GM21786 (cell line): ENCODE data around the gene TBXA2R.
"Not testable (repeated sequence)": the region's sequence is repeated elsewhere in the genome, so short reads cannot be mapped to it uniquely, and the experiment has no call there.

Experiments
- ATAC-seq: cut with Tn5 transposase; IDR thresholded peaks from one replicate; pipeline ENCODE4 v1.9.1; 2021; ENCODE audit not compliant: unreplicated experiment

Gene TBXA2R

DNA sequence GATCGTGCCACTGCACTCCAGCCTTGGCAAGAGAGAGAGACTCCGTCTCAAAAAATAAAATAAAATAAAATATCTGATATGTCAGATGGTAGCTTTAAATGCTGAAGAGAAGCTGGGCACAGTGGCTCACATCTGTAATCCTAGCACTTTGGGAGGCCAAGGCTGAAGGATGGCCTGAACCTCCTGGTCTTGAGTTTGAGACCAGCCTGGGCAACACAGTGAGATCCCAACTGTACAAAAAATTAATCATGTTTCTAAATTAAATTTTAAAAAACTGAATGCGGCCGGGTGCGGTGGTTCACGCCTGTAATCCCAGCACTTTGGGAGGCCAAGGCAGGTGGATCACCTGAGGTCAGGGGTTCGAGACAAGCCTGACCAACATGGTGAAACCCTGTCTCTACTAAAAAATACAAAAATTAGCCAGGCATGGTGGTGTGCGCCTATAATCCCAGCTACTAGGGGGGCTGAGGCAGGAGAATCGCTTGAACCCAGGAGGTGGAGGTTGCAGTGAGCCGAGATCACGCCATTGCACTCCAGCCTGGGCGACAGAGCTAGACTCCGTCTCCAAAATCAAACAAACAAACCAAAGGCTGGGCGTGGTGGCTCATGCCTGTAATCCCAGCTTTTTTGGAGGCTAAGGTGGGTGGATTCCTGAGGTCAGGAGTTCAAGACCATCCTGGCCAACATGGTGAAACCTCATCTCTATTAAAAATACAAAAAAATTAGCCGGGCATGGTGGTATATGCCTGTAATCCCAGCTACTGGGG, 22.5 kb downstream of the TBXA2R start:
- not testable (repeated sequence) for ATAC-seq

- ATAC-seq, result not testable (repeated sequence)
Measured at GRCh38 chr19:3581792-3582191, 24.9 kb downstream of the TBXA2R start.

DNA sequence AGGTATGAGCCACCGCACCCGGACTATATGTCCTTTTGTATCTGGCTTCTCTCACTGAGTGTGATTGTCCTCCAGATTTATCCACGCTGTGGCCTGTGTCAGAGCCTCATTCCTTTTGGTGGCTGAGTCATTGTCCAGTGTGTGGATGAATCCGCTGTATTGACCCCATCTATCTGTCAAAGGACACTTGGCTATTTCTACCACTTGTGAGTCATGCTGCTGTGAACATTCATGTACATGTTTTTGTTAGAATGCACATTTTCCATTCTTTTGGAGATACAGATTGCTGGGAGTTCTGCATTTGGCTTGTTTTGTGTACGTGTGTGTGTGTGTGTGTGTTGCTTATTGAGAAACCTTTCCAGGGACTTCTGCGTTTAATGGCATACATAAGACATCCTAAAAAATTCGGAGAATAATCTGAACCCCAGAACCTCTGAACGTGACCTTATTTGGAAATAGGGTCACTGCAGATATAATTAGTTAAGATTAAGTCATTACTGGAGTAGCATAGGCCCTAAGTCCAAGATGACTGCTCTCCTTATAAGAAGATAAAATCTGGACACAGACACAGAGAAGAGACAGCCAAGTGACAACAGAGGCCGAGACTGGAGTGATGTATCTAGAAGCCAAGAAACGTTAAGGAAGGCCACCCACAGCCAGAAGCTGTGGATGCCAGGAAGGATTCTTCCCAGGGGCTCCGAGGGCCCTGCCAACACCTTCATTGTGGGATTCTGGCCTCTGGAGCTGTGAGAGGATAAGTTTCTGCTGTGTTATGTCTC, 26.3 kb downstream of the TBXA2R start:
- ATAC-seq, result no peak

DNA sequence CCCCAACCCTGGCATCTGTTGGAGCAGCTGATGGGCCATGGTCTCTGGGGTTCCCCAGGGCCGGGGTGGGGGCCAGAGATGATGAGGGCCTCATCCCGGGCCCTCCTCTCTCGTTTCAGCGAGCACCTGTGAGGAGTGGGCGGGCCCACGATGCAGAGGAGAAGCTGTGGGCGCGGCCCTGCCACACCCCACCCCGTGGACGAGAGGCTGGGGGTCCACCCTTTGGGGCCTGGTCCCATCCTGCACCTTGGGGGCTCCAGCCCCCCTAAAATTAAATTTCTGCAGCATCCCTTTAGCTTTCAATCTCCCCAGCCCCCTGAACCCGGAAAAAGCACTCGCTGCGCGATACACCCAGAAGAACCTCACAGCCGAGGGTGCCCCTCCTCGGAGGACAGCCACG, 28.3 kb downstream of the TBXA2R start:
- no peak for ATAC-seq

DNA sequence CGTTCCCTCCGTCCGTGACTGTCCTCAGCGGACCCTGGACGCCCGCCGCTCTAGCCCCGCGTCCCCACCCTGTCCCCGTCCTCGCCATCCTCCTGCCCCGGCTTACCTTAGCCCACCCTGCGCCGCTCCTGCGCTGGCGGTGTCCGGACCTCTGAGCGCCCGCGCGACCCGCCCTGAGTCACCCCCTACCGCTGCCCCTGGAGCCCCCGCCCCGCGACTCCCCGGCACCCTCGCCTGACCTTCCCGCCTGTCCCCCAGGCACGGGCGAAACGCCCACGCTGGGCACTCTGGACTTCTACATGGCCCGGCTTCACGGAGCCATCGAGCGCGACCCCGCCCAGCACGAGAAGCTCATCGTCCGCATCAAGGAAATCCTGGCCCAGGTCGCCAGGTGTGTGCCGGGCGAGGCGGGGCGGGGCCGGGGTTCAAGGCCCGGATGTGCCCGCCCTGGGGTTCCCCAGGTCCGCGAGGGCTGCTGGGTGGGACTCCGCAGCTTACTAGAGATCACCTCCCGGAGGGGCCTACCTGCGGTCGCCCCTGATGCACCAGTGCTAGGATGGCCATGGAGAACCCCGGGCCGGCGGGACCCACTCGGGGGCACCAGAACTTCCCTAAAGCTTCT, 28.8 kb downstream of the TBXA2R start:
- no peak for ATAC-seq

DNA sequence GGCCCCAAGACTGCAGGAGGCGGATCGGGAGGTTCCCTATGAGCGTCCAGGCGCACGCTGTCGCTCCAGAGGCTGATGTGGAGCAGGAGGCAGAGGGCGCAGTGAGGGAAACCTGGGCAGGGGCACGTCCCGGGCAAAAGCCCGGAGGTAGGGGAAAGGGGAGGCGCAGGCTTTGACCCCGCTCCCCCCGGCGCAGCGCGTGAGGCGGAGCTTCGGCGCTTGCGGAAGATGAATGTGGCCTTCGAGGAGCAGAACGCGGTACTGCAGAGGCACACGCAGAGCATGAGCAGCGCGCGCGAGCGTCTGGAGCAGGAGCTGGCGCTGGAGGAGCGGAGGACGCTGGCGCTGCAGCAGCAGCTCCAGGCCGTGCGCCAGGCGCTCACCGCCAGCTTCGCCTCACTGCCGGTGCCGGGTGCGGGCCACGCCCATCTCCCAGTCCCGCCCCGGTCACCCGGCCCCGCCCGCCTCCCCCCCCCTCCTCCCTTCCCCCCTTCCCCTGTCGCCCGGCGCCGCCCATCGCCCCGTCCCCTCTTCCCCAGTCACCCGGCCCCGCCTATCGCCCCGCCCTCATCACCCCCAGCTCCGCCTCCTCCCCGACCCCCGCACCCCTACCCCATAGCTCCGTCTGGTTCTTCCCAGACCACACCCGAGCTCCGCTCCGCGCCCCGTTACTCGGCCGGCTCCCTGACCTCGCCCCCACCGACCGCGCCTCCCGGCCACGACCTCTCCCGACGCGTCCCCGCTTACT, 29.8 kb downstream of the TBXA2R start:
- no peak for ATAC-seq

GRCh38 chr19:3575949-3576673, 30.6 kb downstream of the TBXA2R start:
- ATAC-seq, result no peak

DNA sequence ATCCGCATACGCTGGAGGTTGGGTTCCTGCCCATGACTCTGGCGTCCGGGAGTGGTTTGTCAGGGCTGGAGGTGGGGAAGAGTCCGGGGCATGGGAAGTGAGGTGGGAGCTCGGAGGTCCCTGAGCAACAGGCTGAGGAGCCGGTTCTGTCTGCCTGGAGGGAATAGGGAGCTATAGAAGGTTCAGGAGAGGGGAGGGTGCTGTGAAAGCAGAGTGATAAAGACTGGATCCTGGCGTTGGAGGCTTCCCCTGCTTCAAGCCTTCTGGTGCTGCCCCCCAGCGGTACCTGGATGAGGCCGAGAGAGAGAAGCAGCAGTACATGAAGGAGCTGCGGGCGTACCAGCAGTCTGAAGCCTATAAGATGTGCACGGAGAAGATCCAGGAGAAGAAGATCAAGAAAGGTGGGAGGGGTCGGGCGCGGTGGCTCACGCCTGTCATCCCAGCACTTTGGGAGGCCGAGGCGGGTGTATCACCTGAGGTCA, 31.4 kb downstream of the TBXA2R start:
- ATAC-seq, result no peak

DNA sequence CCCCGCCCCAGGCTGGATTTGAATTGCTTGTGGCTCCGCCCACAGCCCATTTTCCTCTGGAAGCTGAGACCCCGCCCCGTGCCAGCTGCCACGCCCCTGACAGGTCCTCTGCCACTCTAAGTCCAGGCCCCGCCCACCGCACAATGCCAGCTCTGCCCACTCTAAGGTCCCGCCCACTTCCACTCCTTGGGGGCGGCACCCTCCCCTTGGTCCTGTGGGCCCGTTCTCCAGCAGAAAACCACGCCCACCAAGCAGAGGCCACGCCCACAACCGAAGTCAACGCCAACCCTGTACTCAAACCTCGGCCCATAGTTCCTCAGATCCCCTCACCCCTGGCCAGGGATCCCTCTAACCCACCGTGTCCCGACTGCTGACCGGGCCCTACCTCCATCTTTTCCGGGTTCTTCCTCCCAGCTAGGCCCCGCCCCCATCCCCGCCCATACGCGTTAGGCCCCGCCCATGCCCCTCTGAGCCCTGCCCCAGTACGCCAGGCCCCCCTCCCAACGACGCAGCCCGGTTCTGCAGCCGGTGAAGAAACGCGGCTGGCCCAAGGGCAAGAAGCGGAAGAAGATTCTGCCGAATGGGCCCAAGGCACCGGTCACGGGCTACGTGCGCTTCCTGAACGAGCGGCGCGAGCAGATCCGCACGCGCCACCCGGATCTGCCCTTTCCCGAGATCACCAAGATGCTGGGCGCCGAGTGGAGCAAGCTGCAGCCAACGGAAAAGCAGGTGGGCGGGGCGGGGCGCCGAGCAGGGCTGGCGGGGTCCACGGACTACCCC, 32.6 kb downstream of the TBXA2R start:
- ATAC-seq, result no peak

GRCh38 chr19:3573162-3573857, 33.4 kb downstream of the TBXA2R start:
- ATAC-seq, result no peak

DNA sequence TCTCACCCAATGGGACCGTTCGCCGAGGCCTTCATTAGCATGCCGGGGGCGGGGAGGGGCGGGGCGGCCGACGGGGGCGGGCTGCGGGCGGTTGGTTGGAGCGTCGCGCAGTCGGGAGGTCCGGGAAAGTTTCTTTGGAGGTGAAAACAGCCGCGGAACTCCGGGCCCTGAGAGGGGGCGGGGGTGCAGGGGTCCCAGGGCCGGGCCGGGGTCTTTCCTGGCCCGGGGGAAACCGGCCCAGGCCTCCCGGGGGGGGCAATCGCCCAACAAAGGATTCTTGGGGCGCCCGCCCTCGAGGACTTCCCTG, 33.9 kb downstream of the TBXA2R start, which contains the start of gene HMG20B:
HMG20B (plus strand) TSS at position 90 of the 307 bp plus-strand sequence. CDS start 366 bp downstream, outside the sequence.
- ATAC-seq, result no peak

DNA sequence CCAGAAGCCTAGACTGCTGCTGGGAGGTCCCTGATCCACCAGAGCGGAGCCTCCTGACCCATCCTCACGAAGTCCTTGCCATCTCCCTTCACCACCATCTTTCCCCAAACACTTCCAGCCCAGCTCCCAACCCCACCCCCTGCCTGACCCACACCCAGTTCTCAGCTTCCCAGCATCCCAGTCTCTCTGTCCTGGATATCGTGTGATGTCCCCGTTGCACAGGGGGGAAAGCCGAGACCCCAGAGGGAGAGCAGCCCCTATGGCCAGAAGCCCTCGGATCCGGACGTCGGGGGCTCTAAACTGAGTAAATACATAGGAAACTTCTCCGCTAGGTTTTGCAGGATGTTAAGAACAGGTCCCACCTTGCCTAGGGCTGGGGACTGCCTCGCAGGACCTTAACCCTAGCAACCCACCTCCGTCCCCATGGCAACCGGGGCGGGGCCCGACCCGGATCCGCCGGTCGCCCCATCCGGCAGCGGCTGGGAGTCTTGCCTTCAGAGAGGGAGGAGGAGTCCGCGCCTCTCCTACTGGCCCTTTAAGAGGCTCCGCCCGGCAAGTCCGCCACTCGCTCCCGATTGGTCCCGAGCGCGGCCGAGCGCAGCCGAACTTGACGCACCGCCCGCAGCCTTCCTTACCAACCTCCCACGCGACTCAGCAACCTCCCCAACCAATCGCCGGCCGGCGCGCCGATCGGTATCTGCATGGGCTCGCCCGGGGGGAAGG, 34.4 kb downstream of the TBXA2R start:
- peak; percentile 95 for ATAC-seq

- no peak for ATAC-seq
Measured at GRCh38 chr19:3570606-3571011, 36.1 kb downstream of the TBXA2R start.

- ATAC-seq, result not testable (repeated sequence)
Measured at GRCh38 chr19:3570042-3570441, 36.6 kb downstream of the TBXA2R start.

DNA sequence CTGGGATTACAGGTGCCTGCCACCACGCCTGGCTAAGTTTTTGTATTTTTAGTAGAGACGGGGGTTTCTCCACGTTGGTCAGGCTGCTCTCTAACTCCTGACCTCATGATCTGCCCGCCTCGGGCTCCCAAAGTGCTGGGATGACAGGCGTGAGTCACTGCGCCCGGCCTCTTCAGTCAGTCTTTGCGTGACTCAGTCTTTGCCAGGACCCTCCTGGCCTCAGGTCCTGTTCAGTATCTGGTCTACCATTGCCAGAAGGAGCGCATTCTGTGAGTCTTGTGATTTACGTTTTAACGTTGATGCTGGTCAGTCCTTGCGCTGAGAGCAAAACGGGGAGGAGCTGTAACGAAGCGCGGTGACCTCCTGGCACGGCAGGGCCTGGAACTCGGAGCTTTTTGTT, 41.5 kb downstream of the TBXA2R start:
- no peak for ATAC-seq

- no peak for ATAC-seq
Measured at GRCh38 chr19:3563709-3564524, 42.8 kb downstream of the TBXA2R start.

DNA sequence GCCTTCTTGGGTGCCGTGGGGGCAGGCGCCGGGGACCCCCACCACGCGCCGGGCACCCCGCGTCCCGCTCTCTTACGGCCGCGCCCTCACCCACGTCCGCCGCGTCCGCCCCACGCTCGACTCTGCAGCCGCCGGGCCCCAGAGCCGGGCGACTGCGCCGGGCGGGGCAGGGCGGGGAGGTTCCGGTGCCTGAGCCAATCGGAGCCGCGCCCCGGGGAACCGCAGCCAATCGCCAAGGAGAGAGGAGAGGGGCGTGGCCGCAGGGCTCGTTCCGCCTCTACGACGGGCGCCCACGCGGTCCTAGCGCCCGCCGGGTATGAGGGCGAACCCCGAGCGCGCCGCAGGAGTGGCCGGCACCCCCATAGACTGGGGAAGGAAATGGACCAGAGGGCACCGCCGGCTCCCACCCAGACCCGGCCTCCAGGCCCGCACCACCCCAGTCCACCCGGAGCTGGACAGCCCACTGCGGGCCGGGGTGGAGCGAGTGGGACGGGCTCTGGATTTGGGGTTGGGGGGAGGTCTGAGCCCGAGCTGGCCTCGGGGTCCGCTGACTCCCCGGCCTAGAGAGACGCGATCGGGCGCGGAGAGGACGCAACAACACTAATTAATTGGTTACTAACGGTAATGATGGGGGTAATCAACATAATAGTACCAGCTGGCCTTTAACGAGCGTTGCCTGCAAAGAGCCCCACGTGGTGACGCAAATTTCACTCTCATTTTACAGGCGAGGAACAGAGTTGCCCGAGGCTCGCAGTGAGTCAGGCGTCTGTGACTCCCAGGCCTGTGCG, 49.0 kb downstream of the TBXA2R start, which contains the start of gene MFSD12:
MFSD12 (minus strand) TSS at position 126 of the 788 bp plus-strand sequence. CDS start 183 bp downstream, outside the sequence.
- ATAC-seq, result peak; percentile 82
